ENCODE results near the gene NPHP4.

Gene NPHP4

GRCh38 chr1:5832916-5833895 lies 159.0 kb downstream of the NPHP4 start:
- DNase-seq (ENCODE audit: low read depth in 2 of 2) = no peak

DNA sequence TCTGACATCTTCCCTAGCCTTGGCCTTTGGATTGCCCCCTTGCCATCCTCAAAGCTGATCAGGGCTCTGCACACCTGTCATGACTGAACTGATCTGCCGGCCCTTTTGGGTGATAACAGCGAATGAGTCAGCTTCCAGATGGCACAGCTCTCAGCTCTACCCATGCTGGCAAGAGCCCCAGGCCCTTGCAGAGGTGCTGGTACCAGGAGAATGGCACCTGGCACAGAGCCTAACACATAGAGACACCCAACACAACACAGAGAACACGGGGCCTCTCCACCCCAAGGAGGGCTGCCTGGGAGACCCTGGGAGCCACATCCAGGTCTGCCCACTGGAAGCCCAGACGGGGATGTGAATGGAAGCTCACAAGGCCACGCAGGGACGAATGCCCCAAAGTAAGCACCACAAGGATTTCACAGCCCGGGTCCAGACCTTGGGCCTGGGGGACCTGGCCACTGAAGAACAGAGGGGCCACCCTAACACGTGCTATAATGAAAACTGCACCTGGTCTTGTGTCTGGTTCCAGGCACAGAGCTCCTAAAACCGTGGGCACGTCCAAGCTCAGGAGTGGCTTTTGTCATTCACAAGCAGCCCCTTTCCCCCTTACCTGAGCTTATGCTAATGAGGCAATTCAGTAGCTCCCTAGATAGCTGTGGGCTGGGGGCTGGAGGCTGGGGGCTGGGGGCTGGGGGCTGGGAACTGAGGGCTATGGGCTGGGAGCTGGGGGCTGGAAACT lies 160.5 kb downstream of the NPHP4 start:
- no peak for DNase-seq (ENCODE audit: low read depth in 2 of 2)

GRCh38 chr1:5830771-5831599 lies 161.2 kb downstream of the NPHP4 start:
- no peak for DNase-seq (ENCODE audit: low read depth in 2 of 2)

DNA sequence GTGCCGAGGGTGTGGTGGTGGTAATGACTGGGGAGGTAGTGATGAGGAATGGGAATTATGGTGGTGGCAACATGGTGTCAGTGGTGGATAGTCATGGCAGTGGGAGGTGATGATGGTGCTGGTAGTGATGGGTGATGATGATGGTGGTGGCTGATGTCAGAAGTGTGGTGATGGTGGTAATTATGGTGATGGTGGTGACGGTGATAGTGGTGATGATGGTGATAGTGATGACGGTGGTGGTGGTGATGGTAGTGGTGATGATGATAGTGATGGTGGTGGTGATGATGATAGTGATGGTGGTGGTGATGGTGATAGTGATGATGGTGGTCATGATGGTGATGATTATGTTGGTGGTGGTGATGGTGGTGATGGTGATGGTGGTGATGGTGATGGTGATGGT lies 162.8 kb downstream of the NPHP4 start:
- DNase-seq (ENCODE audit: low read depth in 2 of 2) = no peak

GRCh38 chr1:5828308-5828935 lies 163.8 kb downstream of the NPHP4 start:
- DNase-seq (ENCODE audit: low read depth in 2 of 2) = no peak

GRCh38 chr1:5827516-5827915 lies 164.7 kb downstream of the NPHP4 start:
- no peak for DNase-seq (ENCODE audit: low read depth in 2 of 2)

DNA sequence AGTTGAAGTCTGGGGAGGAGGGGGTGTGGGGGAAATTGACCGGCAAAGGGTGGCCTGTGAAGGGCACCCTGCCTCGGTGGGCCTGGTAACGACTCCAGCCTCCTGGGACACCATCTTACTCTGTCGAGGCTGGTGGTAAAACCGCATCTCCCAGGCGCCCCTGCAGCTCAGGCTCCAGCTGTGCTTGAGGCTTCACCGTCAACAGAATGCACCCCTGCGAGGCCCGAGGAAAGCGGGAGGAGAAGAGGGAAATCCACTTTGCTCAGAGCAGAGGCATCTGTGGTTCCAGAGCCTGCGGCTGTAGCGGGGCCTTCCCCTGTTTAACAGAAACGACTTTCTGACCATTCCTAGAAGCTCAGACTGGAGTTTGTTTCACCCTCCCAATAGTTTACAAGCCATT lies 165.6 kb downstream of the NPHP4 start:
- DNase-seq (ENCODE audit: low read depth in 2 of 2) = no peak

DNA sequence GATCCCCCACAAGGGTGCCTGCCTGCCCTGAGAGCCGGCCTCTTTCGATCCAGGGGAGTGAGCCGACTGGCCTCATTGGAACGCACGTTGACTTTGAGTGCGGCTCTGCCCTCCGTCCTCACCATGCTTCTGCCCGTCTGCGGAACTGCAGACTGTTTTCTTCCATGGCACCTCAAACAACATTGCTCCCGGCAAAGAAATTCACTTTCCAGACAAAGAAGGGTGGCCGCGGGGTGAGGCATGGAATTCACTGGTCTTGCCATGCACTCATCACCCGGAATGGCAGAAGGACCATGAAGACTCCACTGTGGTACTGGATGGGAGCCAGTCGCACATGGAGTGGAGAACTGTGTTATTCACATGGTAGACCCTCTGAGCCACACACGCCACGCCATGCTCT lies 169.5 kb downstream of the NPHP4 start:
- no peak for DNase-seq (ENCODE audit: low read depth in 2 of 2)

- no peak for DNase-seq (ENCODE audit: low read depth in 2 of 2)
These were observed 170.0 kb downstream of the NPHP4 start for GRCh38 chr1:5822266-5822665.

GRCh38 chr1:5821540-5822176 lies 170.6 kb downstream of the NPHP4 start:
- no peak for DNase-seq (ENCODE audit: low read depth in 2 of 2)

- DNase-seq (ENCODE audit: low read depth in 2 of 2) = no peak
These were observed 172.2 kb downstream of the NPHP4 start for GRCh38 chr1:5820026-5820421.

DNA sequence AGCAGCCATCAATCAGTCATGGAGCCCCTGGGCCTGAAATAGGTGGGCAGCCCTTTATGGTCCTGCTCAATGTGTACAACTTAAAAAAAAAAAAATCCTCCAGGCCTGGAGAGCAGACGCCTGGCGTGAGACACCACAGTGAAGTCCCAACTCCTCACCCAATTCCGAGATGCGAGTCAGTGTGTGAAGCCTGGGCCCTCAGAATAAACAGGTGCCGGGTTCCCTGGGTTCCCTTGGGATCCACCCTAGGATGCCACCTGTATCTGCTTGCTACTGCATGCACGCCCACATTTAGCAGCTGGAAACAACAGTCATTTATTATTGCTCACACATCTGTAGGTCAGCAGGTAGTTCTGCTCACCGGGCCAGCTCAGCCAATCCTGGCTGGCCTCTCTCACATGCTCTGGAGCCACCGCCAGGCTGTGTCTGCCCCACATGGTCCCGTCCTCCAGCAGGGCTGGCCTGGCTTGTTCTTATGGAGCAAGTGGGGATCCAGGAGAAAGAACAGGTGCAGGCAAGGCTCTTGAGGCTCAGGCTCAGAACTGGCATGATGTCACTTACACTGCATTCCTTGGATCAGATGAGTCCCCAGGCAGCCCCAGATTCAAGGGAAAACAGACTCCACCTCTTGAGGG lies 172.7 kb downstream of the NPHP4 start:
- no peak for DNase-seq (ENCODE audit: low read depth in 2 of 2)

DNA sequence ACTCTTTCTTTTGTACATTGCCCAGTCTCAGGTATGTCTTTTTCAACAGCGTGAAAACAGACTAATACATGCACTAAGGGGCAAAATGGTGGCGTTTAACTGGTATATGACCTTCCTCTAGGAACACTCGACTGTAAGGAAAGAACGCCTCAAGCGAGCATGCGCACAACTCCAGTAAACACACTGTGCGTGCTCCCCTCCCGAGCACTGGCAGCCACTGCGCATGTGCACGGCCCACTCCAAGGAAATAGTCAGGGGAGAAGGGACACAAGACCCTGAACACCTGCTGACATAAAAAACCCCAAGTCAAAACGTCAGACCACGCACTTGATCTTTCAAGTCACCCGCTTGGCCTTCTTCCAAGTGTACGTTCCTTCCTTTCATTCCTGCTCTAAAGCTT lies 173.5 kb downstream of the NPHP4 start:
- DNase-seq (ENCODE audit: low read depth in 2 of 2) = no peak

GRCh38 chr1:5815716-5816115 lies 176.5 kb downstream of the NPHP4 start:
- DNase-seq (ENCODE audit: low read depth in 2 of 2) = no peak

GRCh38 chr1:5815211-5815610 lies 177.0 kb downstream of the NPHP4 start:
- no peak for DNase-seq (ENCODE audit: low read depth in 2 of 2)

DNA sequence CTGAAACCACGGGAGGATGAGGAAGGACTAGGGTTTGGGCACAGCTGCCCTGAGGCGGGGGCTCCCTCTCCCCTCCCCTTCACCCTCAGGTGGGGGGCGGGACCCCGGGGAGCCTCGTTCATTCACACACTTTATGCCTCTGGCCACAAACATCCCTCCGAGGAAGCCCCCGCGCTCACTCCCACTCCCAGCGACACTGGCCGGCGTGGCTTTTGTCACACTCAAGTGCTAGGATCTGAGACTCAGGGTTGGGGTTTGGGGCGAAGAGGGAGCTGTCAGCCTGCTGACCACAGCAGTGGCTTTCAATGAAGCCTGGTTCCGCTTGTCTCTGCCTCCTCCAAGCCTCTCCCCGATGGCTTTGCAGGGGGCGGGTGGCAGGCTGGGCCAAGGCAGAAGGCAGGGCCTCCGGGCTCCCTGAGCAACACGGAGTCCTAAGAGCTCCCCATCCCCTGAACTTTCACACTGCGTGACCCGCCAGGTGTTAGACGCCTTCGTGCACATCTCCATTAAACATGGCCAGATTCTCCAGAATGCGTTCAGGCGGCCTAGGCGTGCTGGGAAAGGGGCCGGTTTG lies 178.1 kb downstream of the NPHP4 start:
- DNase-seq (ENCODE audit: low read depth in 2 of 2) = no peak

DNA sequence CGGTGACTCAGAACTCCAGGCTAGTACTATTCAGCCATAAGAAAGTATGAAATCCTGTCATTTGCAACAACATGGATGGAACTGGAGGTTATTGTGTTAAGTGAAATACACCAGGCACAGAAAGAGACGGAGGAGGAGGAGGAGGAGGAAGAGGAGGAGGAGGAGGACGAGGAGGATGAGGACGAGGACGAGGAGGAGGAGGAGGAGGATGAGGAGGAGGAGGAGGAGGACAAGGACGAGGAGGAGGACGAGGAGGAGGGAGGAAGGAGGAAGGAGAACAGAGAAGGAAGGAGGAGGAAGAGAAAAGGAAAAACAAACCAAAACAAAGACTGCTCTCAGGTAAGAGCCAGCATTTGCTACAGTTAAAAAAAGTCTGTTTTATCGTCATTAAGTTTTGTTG lies 178.7 kb downstream of the NPHP4 start:
- DNase-seq (ENCODE audit: low read depth in 2 of 2) = no peak

All from stimulated activated CD8-positive, alpha-beta memory T cell treated with anti-CD3 and anti-CD28 coated beads, Interleukin-2, amount 100 ng/mL, for 1 hour (primary cell).